ENCODE data around the gene KRTAP10-6.

The KRTAP10-6 gene

DNA sequence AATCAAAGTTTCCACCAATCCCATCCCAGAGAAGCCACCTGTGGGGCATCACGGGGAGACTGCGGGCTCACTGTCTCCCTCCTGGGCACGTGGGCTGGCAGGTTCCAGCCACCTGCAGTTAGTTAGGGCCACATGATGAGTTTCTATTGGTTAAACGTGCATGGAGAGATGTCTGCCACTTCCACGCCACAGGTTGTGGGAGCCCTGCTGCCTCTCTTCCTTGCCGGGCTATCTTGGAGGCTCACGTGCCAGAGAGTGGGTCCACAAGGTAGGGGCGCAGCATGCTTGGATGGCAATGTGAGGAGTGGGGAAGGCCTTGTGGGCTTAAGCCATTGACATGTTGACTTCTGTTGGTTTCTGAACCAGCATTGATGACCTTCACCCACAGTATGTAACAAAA lies 11.6 kb upstream of the KRTAP10-6 start:
- no peaks in the 10 kb centered on the region for H3K79me2 ChIP-seq (ENCODE audit: control insufficient read depth, insufficient read depth, low read length, poor library complexity)
- no peaks in the 10 kb centered on the region for H3K4me1 ChIP-seq (ENCODE audit: control insufficient read depth in 1 of 2, insufficient read depth in 2 of 2, low read length in 2 of 2)
- peaks cover 7% of the 10 kb centered on the region for H3K9me3 ChIP-seq (ENCODE audit: insufficient read depth, low read depth, low read length)
- no peak overlapping the region for H4K91ac ChIP-seq (ENCODE audit: low read depth, low read length)
- no peak overlapping the region for H2BK5ac ChIP-seq (ENCODE audit: low read depth, low read length, poor library complexity)
- H4K8ac ChIP-seq (ENCODE audit: low read depth, low read length): no peak overlapping the region
- H4K12ac ChIP-seq (ENCODE audit: low read depth, low read length): no peak overlapping the region
- no peak overlapping the region for H3K9ac ChIP-seq (ENCODE audit: low read length)
- no peak overlapping the region for H3K4me2 ChIP-seq (ENCODE audit: low read length)
- H3K27me3 ChIP-seq (ENCODE audit: insufficient read depth, low read length): no peaks in the 10 kb centered on the region
- H2BK120ac ChIP-seq (ENCODE audit: insufficient read depth, low read length, poor library complexity): no peak overlapping the region
- no peak overlapping the region for H3K18ac ChIP-seq (ENCODE audit: low read length)
- no CpG with 5 or more reads among the region's 8 CpGs for WGBS (ENCODE audit: extremely low coverage, insufficient coverage, insufficient read length)
- H3K14ac ChIP-seq (ENCODE audit: low read length): no peak overlapping the region
- H2BK12ac ChIP-seq (ENCODE audit: low read length): no peak overlapping the region
- H3K36me3 ChIP-seq (ENCODE audit: control insufficient read depth in 1 of 2, insufficient read depth in 2 of 2, low read length in 2 of 2): no peaks in the 10 kb centered on the region
- no peaks in the 10 kb centered on the region for H3K79me1 ChIP-seq (ENCODE audit: low read length)
- H3K4me3 ChIP-seq (ENCODE audit: low read depth, low read length): no peak overlapping the region
- H2AK5ac ChIP-seq (ENCODE audit: low read length): no peak overlapping the region
- no peak overlapping the region for H3K27ac ChIP-seq (ENCODE audit: low read depth, low read length)
- no peak overlapping the region for H3K23ac ChIP-seq (ENCODE audit: low read length)
- no peak for DNase-seq
- H2AFZ ChIP-seq (ENCODE audit: insufficient read depth, low read length, poor library complexity): no peak overlapping the region
- H3K4ac ChIP-seq (ENCODE audit: low read depth, low read length): no peak overlapping the region

- no peak overlapping the region for H3K9ac ChIP-seq (ENCODE audit: low read length)
- no CpG with 5 or more reads among the region's 17 CpGs for WGBS (ENCODE audit: extremely low coverage, insufficient coverage, insufficient read length)
- H3K14ac ChIP-seq (ENCODE audit: low read length): no peak overlapping the region
- H3K27ac ChIP-seq (ENCODE audit: low read depth, low read length): no peak overlapping the region
- peaks cover 7% of the 10 kb centered on the region for H3K9me3 ChIP-seq (ENCODE audit: insufficient read depth, low read depth, low read length)
- H2BK5ac ChIP-seq (ENCODE audit: low read depth, low read length, poor library complexity): no peak overlapping the region
- H3K27me3 ChIP-seq (ENCODE audit: insufficient read depth, low read length): no peaks in the 10 kb centered on the region
- H3K79me2 ChIP-seq (ENCODE audit: control insufficient read depth, insufficient read depth, low read length, poor library complexity): no peaks in the 10 kb centered on the region
- H3K4me2 ChIP-seq (ENCODE audit: low read length): no peak overlapping the region
- H2BK12ac ChIP-seq (ENCODE audit: low read length): no peak overlapping the region
- no peak overlapping the region for H3K4me3 ChIP-seq (ENCODE audit: low read depth, low read length)
- no peak overlapping the region for H2AFZ ChIP-seq (ENCODE audit: insufficient read depth, low read length, poor library complexity)
- H3K36me3 ChIP-seq (ENCODE audit: control insufficient read depth in 1 of 2, insufficient read depth in 2 of 2, low read length in 2 of 2): no peaks in the 10 kb centered on the region
- H3K79me1 ChIP-seq (ENCODE audit: low read length): no peaks in the 10 kb centered on the region
- H2BK120ac ChIP-seq (ENCODE audit: insufficient read depth, low read length, poor library complexity): no peak overlapping the region
- no peak overlapping the region for H3K23ac ChIP-seq (ENCODE audit: low read length)
- H3K4ac ChIP-seq (ENCODE audit: low read depth, low read length): no peak overlapping the region
- no peak overlapping the region for H3K18ac ChIP-seq (ENCODE audit: low read length)
- H2AK5ac ChIP-seq (ENCODE audit: low read length): no peak overlapping the region
- no peak for DNase-seq
- H4K8ac ChIP-seq (ENCODE audit: low read depth, low read length): no peak overlapping the region
- no peaks in the 10 kb centered on the region for H3K4me1 ChIP-seq (ENCODE audit: control insufficient read depth in 1 of 2, insufficient read depth in 2 of 2, low read length in 2 of 2)
- no peak overlapping the region for H4K91ac ChIP-seq (ENCODE audit: low read depth, low read length)
- no peak overlapping the region for H4K12ac ChIP-seq (ENCODE audit: low read depth, low read length)
Measured at GRCh38 chr21:44603109-44603875, 11.0 kb upstream of the KRTAP10-6 start.

- Histone ChIP-seq H3K4me2 (ENCODE audit: low read length) (no peak overlapping the region), H2AFZ (ENCODE audit: insufficient read depth, low read length, poor library complexity) (no peak overlapping the region), H3K9ac (ENCODE audit: low read length) (no peak overlapping the region), H3K4me3 (ENCODE audit: low read depth, low read length) (no peak overlapping the region), H3K4ac (ENCODE audit: low read depth, low read length) (no peak overlapping the region), H3K4me1 (ENCODE audit: control insufficient read depth in 1 of 2, insufficient read depth in 2 of 2, low read length in 2 of 2) (no peaks in the 10 kb centered on the region), H3K79me1 (ENCODE audit: low read length) (no peaks in the 10 kb centered on the region), H3K9me3 (ENCODE audit: insufficient read depth, low read depth, low read length) (peaks cover 7% of the 10 kb centered on the region), H3K14ac (ENCODE audit: low read length) (no peak overlapping the region), H2AK5ac (ENCODE audit: low read length) (no peak overlapping the region), H3K18ac (ENCODE audit: low read length) (no peak overlapping the region), H2BK5ac (ENCODE audit: low read depth, low read length, poor library complexity) (no peak overlapping the region), H4K91ac (ENCODE audit: low read depth, low read length) (no peak overlapping the region), H4K12ac (ENCODE audit: low read depth, low read length) (no peak overlapping the region), H2BK12ac (ENCODE audit: low read length) (no peak overlapping the region), H3K23ac (ENCODE audit: low read length) (no peak overlapping the region), H3K36me3 (ENCODE audit: control insufficient read depth in 1 of 2, insufficient read depth in 2 of 2, low read length in 2 of 2) (no peaks in the 10 kb centered on the region), H3K79me2 (ENCODE audit: control insufficient read depth, insufficient read depth, low read length, poor library complexity) (no peaks in the 10 kb centered on the region), H2BK120ac (ENCODE audit: insufficient read depth, low read length, poor library complexity) (no peak overlapping the region), H4K8ac (ENCODE audit: low read depth, low read length) (no peak overlapping the region), H3K27ac (ENCODE audit: low read depth, low read length) (no peak overlapping the region), H3K27me3 (ENCODE audit: insufficient read depth, low read length) (no peaks in the 10 kb centered on the region)
- WGBS (ENCODE audit: extremely low coverage, insufficient coverage, insufficient read length): no CpG with 5 or more reads among the region's 21 CpGs
- DNase-seq: no peak
Measured at GRCh38 chr21:44602463-44602850, 10.2 kb upstream of the KRTAP10-6 start.

GRCh38 chr21:44601596-44602462 lies 9.5 kb upstream of the KRTAP10-6 start:
- no peak overlapping the region for H3K4me3 ChIP-seq (ENCODE audit: low read depth, low read length)
- H3K79me1 ChIP-seq (ENCODE audit: low read length): no peaks in the 10 kb centered on the region
- H3K4me1 ChIP-seq (ENCODE audit: control insufficient read depth in 1 of 2, insufficient read depth in 2 of 2, low read length in 2 of 2): no peaks in the 10 kb centered on the region
- H3K4ac ChIP-seq (ENCODE audit: low read depth, low read length): no peak overlapping the region
- H2BK12ac ChIP-seq (ENCODE audit: low read length): no peak overlapping the region
- no peak overlapping the region for H3K18ac ChIP-seq (ENCODE audit: low read length)
- no peak overlapping the region for H4K91ac ChIP-seq (ENCODE audit: low read depth, low read length)
- no peak overlapping the region for H3K14ac ChIP-seq (ENCODE audit: low read length)
- H3K36me3 ChIP-seq (ENCODE audit: control insufficient read depth in 1 of 2, insufficient read depth in 2 of 2, low read length in 2 of 2): no peaks in the 10 kb centered on the region
- H4K12ac ChIP-seq (ENCODE audit: low read depth, low read length): no peak overlapping the region
- H3K9me3 ChIP-seq (ENCODE audit: insufficient read depth, low read depth, low read length): peaks cover 7% of the 10 kb centered on the region
- no peak overlapping the region for H2AFZ ChIP-seq (ENCODE audit: insufficient read depth, low read length, poor library complexity)
- H3K9ac ChIP-seq (ENCODE audit: low read length): no peak overlapping the region
- H3K79me2 ChIP-seq (ENCODE audit: control insufficient read depth, insufficient read depth, low read length, poor library complexity): no peaks in the 10 kb centered on the region
- DNase-seq: no peak
- H3K4me2 ChIP-seq (ENCODE audit: low read length): no peak overlapping the region
- H2BK120ac ChIP-seq (ENCODE audit: insufficient read depth, low read length, poor library complexity): no peak overlapping the region
- H3K27ac ChIP-seq (ENCODE audit: low read depth, low read length): no peak overlapping the region
- no peak overlapping the region for H4K8ac ChIP-seq (ENCODE audit: low read depth, low read length)
- H2AK5ac ChIP-seq (ENCODE audit: low read length): no peak overlapping the region
- WGBS (ENCODE audit: extremely low coverage, insufficient coverage, insufficient read length): no CpG with 5 or more reads among the region's 23 CpGs
- H2BK5ac ChIP-seq (ENCODE audit: low read depth, low read length, poor library complexity): no peak overlapping the region
- no peak overlapping the region for H3K23ac ChIP-seq (ENCODE audit: low read length)
- no peaks in the 10 kb centered on the region for H3K27me3 ChIP-seq (ENCODE audit: insufficient read depth, low read length)
